Stomach (tissue), 19 donors: ENCODE results near the gene MYLK3. TPM values are rescaled to one million over a fixed set of nuclear protein-coding genes. Genes with fewer than 3 reads are reported as not detected.

Experiments used
- DNase-seq, 2 donors: peaks; one replicate each; pipeline versions ENCODE4 v3.0.0 to v3.0.0-alpha.2; 2013 to 2019
- H3K27ac ChIP-seq, 5 donors: fragments of 200-600 bp in 4 of 5; sonication (generic) in 4 of 5; one replicate each; pipeline ENCODE4 v1.5.1; 2013 to 2019; ENCODE audit warnings: mild to moderate bottlenecking in 1 of 5, moderate library complexity in 1 of 5
- H3K27me3 ChIP-seq, 3 donors: fragments of 200-600 bp; sonication (generic); one replicate each; pipeline ENCODE4 v1.5.1; 2017 to 2019; ENCODE audit warnings: mixed run types in 1 of 3
- H3K36me3 ChIP-seq, 4 donors: fragments of 200-600 bp; sonication (generic); 1 replicate in 3 of 4; 2 replicates in 1 of 4; pipeline ENCODE4 v1.5.1; 2016 to 2019
- H3K4me1 ChIP-seq, 4 donors: fragments of 200-600 bp; sonication (generic); one replicate each; pipeline ENCODE4 v1.5.1; 2016 to 2019
- H3K4me3 ChIP-seq, 4 donors: fragments of 200-600 bp; sonication (generic) in 3 of 4; one replicate each; pipeline ENCODE4 v1.5.1; 2016 to 2019; ENCODE audit warnings: mild to moderate bottlenecking in 1 of 4
- H3K9me3 ChIP-seq, 4 donors: fragments of 200-600 bp; sonication (generic); one replicate each; pipeline ENCODE4 v1.5.1; 2016 to 2019
- CTCF ChIP-seq, 7 experiments: fragments of 450-650 bp in 4 of 7; fragments of 200-600 bp in 3 of 7; sonication (generic) in 3 of 7; IDR thresholded peaks; one replicate each; pipeline ENCODE4 v1.5.1; 2016 to 2019; ENCODE audit warnings: antibody characterized with exemption in 7 of 7, control low read depth in 2 of 7, mild to moderate bottlenecking in 1 of 7
- EP300 ChIP-seq: sonication (generic); formaldehyde crosslinking; IDR thresholded peaks from one replicate; pipeline ENCODE4 v1.6.1; 2017; ENCODE audit warnings: antibody characterized with exemption
- POLR2A ChIP-seq, 4 donors: fragments of 450-650 bp; IDR thresholded peaks; one replicate each; pipeline ENCODE4 v1.6.1; 2016; ENCODE audit warnings: antibody characterized with exemption in 4 of 4, control low read depth in 2 of 4, mild to moderate bottlenecking in 1 of 4, moderate library complexity in 1 of 4
- POLR2AphosphoS5 ChIP-seq, 3 donors: sonication (generic); formaldehyde crosslinking; IDR thresholded peaks; one replicate each; pipeline ENCODE4 v1.6.1; 2016; ENCODE audit warnings: antibody characterized with exemption in 3 of 3
- WGBS, 5 donors: extraction: QIAGEN DNeasy Blood & Tissue Kit in 3 of 5; methylation state at CpG; one replicate each; pipeline versions ENCODE4 v1.1.5 to v1.1.7; 2013 to 2018; 5-methylcytosine and 5-hydroxymethylcytosine counted together
- intact Hi-C: fragments of 100-400 bp; cut with DNase I; formaldehyde crosslinking; loops from one replicate; pipeline ENCODE4 v1.15.1; 2023; ENCODE audit warnings: low total_unique reads
- long read RNA-seq, 10 donors: transcript quantifications; one replicate each; lab custom pipeline, GENCODE V29; 2026
- polyA plus RNA-seq, 3 donors: library from polyadenylated mRNA; stranded (reverse); fragments of 200-250 nt; gene quantifications; one replicate each; pipeline ENCODE4 v1.2.3, GENCODE V29; 2013
- total RNA-seq, 5 donors: library from RNA; depleted of rRNA; stranded (reverse); fragments of >200 nt; gene quantifications; one replicate each; pipeline versions ENCODE4 v1.1.0 to v1.2.3, GENCODE V29; 2014 to 2016
- donor health status: healthy with polysubstance abuse.
- donor health status: Bipolar disorder and iron deficiency.
- donor health status: healthy.

The MYLK3 gene
- total RNA-seq (under 1 TPM in 1 of 5 donors, not detected in 4; 0.18 TPM), polyA plus RNA-seq (under 1 TPM; 0.05 to 0.46 (median 0.06) TPM)
- long read RNA-seq, donor 1, result 0 reads
- long read RNA-seq, donor 2, result 0 reads
- long read RNA-seq, donor 3, result 0 reads
- long read RNA-seq, donor 4, result 0 reads
- long read RNA-seq, donor 5, result 0 reads
- long read RNA-seq, donor 6, result 0 reads
- long read RNA-seq, donor 7, result 0 reads
- long read RNA-seq, donor 8, result 0 reads
- long read RNA-seq, donor 9, result 0 reads
- long read RNA-seq, donor 10, result 0 reads

GRCh38 chr16:46747777-46748651, at the start of gene MYLK3:
Gene MYLK3 (minus strand): TSS chr16:46748344. CDS start chr16:46748193, 151 bp downstream.
- peaks cover 0 to 5% (median 0%) of the 10 kb centered on the region in 4 donors for H3K4me1 ChIP-seq
- 73 to 81% (median 75%) methylated on average over 19 to 25 of the region's 25 CpGs for WGBS, 5 donors
- no peak for TF ChIP-seq CTCF (IDR thresholded peaks at IDR 0.05)
- TF ChIP-seq POLR2A (IDR thresholded peaks at IDR 0.05), result no peak
- TF ChIP-seq EP300, result no peak
- no peak for TF ChIP-seq POLR2AphosphoS5 (IDR thresholded peaks at IDR 0.05)
- no peak for DNase-seq
- H3K4me3 ChIP-seq, result no peak within 1 kb of the TSS
- H3K27ac ChIP-seq, result no peak within 1 kb of the TSS
- H3K9me3 ChIP-seq, result no peaks in the 10 kb centered on the region
- no peaks in the 10 kb centered on the region for H3K27me3 ChIP-seq
- no peaks in the 10 kb centered on the region for H3K36me3 ChIP-seq
- intact Hi-C loops, result no loop called here

GRCh38 chr16:46797501-46797900, 49.4 kb upstream of the MYLK3 start:
- Histone ChIP-seq H3K4me1 (no peaks in the 10 kb centered on the region), H3K27ac (no peak overlapping the region), H3K27me3 (no peaks in the 10 kb centered on the region), H3K36me3 (peaks cover 0 to 8% (median 4%) of the 10 kb centered on the region in 4 donors), H3K4me3 (no peak overlapping the region), H3K9me3 (peaks cover 0 to 19% (median 6%) of the 10 kb centered on the region in 4 donors)
- intact Hi-C loops, result no loop called here
- DNase-seq, result no peak
- no peak for TF ChIP-seq EP300
- TF ChIP-seq POLR2AphosphoS5 (IDR thresholded peaks at IDR 0.05), result no peak
- TF ChIP-seq POLR2A (IDR thresholded peaks at IDR 0.05), result no peak
- TF ChIP-seq CTCF (IDR thresholded peaks at IDR 0.05), result no peak
- WGBS, 5 donors, result 95 to 99% (median 96%) methylated on average over 4 of the region's 4 CpGs

GRCh38 chr16:46796764-46797269, 48.7 kb upstream of the MYLK3 start:
- intact Hi-C loops, result no loop called here
- H3K4me1 ChIP-seq, result no peaks in the 10 kb centered on the region
- H3K36me3 ChIP-seq, result peaks cover 0 to 6% (median 0%) of the 10 kb centered on the region in 4 donors
- 93 to 100% (median 96%) methylated on average over 1 of the region's 1 CpG for WGBS, 5 donors
- no peak for TF ChIP-seq POLR2A (IDR thresholded peaks at IDR 0.05)
- TF ChIP-seq CTCF (IDR thresholded peaks at IDR 0.05), result no peak
- TF ChIP-seq POLR2AphosphoS5 (IDR thresholded peaks at IDR 0.05), result no peak
- no peak for DNase-seq
- H3K27me3 ChIP-seq, result no peaks in the 10 kb centered on the region
- H3K4me3 ChIP-seq, result no peak overlapping the region
- peaks cover 0 to 19% (median 6%) of the 10 kb centered on the region in 4 donors for H3K9me3 ChIP-seq
- H3K27ac ChIP-seq, result no peak overlapping the region

- intact Hi-C loops, result no loop called here
Observed at GRCh38 chr16:46793841-46794240, 45.7 kb upstream of the MYLK3 start.

More at GRCh38 chr16:46793841-46794240, 45.7 kb upstream of the MYLK3 start:
- H3K27me3 ChIP-seq, result no peaks in the 10 kb centered on the region
- WGBS, 5 donors, result 92 to 100% (median 98%) methylated on average over 1 of the region's 1 CpG
- H3K4me1 ChIP-seq, result peaks cover 0 to 14% (median 6%) of the 10 kb centered on the region in 4 donors
- no peak overlapping the region for H3K27ac ChIP-seq
- H3K36me3 ChIP-seq, result peaks cover 0 to 6% (median 0%) of the 10 kb centered on the region in 4 donors
- peaks cover 0 to 19% (median 6%) of the 10 kb centered on the region in 4 donors for H3K9me3 ChIP-seq
- DNase-seq, result no peak
- no peak overlapping the region for H3K4me3 ChIP-seq
- TF ChIP-seq CTCF (IDR thresholded peaks at IDR 0.05) (no peak), POLR2A (IDR thresholded peaks at IDR 0.05) (no peak), EP300 (no peak)
